ENCODE data around the gene INPP1. TPM values are rescaled to one million over a fixed set of nuclear protein-coding genes. Genes with fewer than 3 reads are reported as not detected.

INPP1 gene
- total RNA-seq, 1 experiment from 2014 or later, result 1.8 TPM

DNA sequence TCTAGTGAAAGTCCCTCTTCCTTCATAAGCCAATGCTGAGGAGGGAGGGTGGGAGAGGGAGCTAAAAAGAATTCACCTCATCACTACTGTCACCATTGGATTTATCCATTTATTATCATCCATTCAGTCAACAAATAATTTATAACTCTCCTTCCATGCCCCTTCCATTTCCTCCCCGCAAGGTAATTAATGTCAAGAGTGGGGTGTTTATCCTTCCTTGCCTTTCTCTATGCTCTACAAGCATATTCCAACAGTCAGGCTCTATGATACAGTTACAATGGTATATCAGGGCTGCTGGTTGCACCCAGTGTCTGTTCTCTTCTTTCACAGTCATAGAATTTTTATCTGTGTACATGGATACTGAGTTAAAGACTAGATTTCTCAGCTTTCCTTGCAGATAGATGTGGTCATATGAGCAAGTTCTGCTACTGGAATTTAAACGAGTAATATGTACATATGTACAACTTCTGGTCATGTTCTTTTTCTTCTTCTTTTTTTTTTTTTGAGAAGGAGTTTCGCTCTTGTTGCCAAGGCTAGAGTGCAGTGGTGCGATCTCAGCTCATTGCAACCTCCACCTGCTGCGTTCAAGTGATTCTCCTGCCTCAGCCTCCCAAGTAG, 59.7 kb downstream of the INPP1 start:
- H3K4me3 ChIP-seq (ENCODE audit: insufficient read depth, low read depth, low read length), result no peak overlapping the region
- peaks cover 16% of the 10 kb centered on the region for H3K27me3 ChIP-seq (ENCODE audit: control insufficient read depth, insufficient read depth, low read length)
- no peak for DNase-seq
- no peaks in the 10 kb centered on the region for H3K36me3 ChIP-seq (replicated peaks; ENCODE audit: control insufficient read depth, insufficient read depth, low read length)

- no peak for DNase-seq
- H3K36me3 ChIP-seq (replicated peaks; ENCODE audit: control insufficient read depth, insufficient read depth, low read length), result no peaks in the 10 kb centered on the region
- peaks cover 27% of the 10 kb centered on the region for H3K27me3 ChIP-seq (ENCODE audit: control insufficient read depth, insufficient read depth, low read length)
- no peak overlapping the region for H3K4me3 ChIP-seq (ENCODE audit: insufficient read depth, low read depth, low read length)
Measured at GRCh38 chr2:190404487-190404886, 61.1 kb downstream of the INPP1 start.

- no peaks in the 10 kb centered on the region for H3K36me3 ChIP-seq (replicated peaks; ENCODE audit: control insufficient read depth, insufficient read depth, low read length)
- peaks cover 32% of the 10 kb centered on the region for H3K27me3 ChIP-seq (ENCODE audit: control insufficient read depth, insufficient read depth, low read length)
- DNase-seq, result no peak
- no peak overlapping the region for H3K4me3 ChIP-seq (ENCODE audit: insufficient read depth, low read depth, low read length)
Measured at GRCh38 chr2:190405070-190405469, 61.7 kb downstream of the INPP1 start.

- Histone ChIP-seq H3K4me3 (ENCODE audit: insufficient read depth, low read depth, low read length) (no peak overlapping the region), H3K36me3 (replicated peaks; ENCODE audit: control insufficient read depth, insufficient read depth, low read length) (no peaks in the 10 kb centered on the region), H3K27me3 (ENCODE audit: control insufficient read depth, insufficient read depth, low read length) (peaks cover 37% of the 10 kb centered on the region)
- DNase-seq, result no peak
Measured at GRCh38 chr2:190405995-190406394, 62.6 kb downstream of the INPP1 start.

DNA sequence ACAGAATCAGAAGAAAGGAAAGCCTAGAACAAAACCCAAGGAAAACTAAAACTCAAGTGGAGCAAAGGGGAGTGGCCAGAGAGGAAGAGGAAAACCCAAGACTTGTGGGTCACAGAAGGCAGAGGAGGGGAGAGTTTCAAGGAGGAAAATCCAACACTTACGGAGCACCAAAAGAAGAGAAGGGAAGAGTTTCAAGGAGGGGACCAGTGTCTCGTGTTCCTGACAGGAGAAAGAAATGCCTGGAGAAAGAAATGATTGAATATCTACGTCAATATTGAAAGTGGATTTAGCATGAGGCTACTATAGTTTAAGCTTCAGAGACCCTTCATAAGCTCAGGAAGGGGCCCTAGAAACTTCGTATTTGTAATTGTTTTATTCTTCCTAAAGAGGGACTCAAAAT, 63.4 kb downstream of the INPP1 start:
- no peak for DNase-seq
- Histone ChIP-seq H3K4me3 (ENCODE audit: insufficient read depth, low read depth, low read length) (no peak overlapping the region), H3K27me3 (ENCODE audit: control insufficient read depth, insufficient read depth, low read length) (peaks cover 37% of the 10 kb centered on the region), H3K36me3 (replicated peaks; ENCODE audit: control insufficient read depth, insufficient read depth, low read length) (no peaks in the 10 kb centered on the region)

DNA sequence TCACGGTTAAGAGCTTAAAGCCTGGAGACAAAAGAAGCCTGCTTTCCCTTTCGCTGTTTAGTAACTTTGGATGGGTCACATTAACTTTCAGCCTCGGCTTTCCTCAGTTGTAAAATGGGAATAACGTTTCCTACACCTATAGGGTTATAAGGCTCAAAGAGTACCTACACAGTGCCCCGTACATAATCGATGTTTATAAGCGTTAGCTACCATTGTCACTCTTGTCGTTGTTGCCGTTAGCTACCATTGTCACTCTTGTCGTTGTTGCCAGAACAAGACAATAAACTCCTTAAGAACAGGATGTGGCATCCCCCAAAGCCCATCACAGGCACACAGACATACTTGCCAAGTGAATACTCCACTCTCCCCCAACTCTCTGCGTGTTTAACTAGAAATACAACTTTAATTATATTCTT, 63.9 kb downstream of the INPP1 start:
- DNase-seq, result no peak
- Histone ChIP-seq H3K27me3 (ENCODE audit: control insufficient read depth, insufficient read depth, low read length) (peaks cover 37% of the 10 kb centered on the region), H3K4me3 (ENCODE audit: insufficient read depth, low read depth, low read length) (peak overlapping the region; percentile 55), H3K36me3 (replicated peaks; ENCODE audit: control insufficient read depth, insufficient read depth, low read length) (no peaks in the 10 kb centered on the region)

- Histone ChIP-seq H3K27me3 (ENCODE audit: control insufficient read depth, insufficient read depth, low read length) (peaks cover 37% of the 10 kb centered on the region), H3K4me3 (ENCODE audit: insufficient read depth, low read depth, low read length) (peak within 1 kb of the TSS; percentile 55), H3K36me3 (replicated peaks; ENCODE audit: control insufficient read depth, insufficient read depth, low read length) (no peaks in the 10 kb centered on the region)
- DNase-seq, result peak; percentile 85
Measured at GRCh38 chr2:190407662-190408537, 64.5 kb downstream of the INPP1 start, which contains the start of gene MFSD6. TSS of gene MFSD6 (plus strand) at chr2:190408355. CDS start at chr2:190436030, 27,675 bp downstream.

DNA sequence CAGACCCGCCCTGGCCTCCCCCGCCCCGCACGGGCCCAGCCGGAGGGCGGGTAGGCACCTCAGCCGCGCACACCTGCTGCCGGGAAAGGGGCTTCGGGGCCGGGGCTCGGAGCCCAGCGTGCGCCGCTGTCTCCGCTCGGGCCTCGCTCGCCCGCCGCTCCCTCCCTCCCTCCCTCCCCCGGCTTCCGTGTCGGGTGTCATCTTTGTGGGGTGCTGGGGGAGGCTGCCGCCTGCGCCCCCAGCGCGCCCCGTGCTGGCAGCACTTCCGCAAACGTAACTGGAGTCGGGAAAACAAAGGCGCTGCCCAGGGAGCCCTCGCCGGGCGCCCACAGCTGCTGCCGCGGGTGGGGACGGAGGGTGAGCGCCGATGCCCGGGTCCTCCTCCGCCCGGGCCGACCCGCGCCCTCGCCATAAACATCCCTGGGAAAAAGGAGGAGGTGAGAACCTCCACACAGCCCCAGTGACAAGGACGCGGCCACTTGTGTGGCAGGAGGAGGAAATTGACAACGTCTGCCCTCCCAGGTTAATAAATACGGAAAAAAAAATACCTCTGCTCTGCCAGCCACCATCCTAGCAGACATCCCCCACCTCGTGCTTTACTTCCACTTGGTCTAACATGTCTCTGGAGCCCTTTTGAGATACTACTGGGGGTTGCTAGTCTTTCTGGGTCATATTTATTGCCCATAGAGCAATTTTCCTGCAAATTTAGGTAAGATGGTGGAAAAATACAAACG, 65.3 kb downstream of the INPP1 start:
- H3K36me3 ChIP-seq (replicated peaks; ENCODE audit: control insufficient read depth, insufficient read depth, low read length), result no peaks in the 10 kb centered on the region
- peak; percentile 78 for DNase-seq
- H3K4me3 ChIP-seq (ENCODE audit: insufficient read depth, low read depth, low read length), result peak overlapping the region; percentile 55
- H3K27me3 ChIP-seq (ENCODE audit: control insufficient read depth, insufficient read depth, low read length), result peaks cover 37% of the 10 kb centered on the region

- DNase-seq, result no peak
- H3K4me3 ChIP-seq (ENCODE audit: insufficient read depth, low read depth, low read length), result no peak overlapping the region
- H3K27me3 ChIP-seq (ENCODE audit: control insufficient read depth, insufficient read depth, low read length), result peaks cover 37% of the 10 kb centered on the region
Measured at GRCh38 chr2:190409616-190410015, 66.2 kb downstream of the INPP1 start.

DNA sequence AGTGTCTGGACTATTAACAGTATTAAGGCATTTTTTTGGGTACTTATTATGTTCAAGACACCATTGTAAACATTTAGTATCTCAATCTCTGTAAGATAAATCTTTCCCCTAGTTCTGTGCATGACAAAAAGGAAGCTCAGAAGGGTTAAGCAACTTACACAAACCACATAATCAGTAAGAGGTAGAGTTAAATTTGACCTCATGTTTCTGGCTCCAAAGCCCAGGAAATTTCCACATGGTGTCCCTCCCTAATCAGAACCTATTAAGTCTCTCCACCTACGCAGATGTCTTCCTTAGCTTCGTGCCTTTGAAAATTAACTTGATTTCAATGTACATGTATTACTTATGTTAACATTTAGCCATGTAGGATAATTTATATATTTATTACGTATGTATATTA, 66.8 kb downstream of the INPP1 start:
- Histone ChIP-seq H3K4me3 (ENCODE audit: insufficient read depth, low read depth, low read length) (no peak overlapping the region), H3K36me3 (replicated peaks; ENCODE audit: control insufficient read depth, insufficient read depth, low read length) (no peaks in the 10 kb centered on the region), H3K27me3 (ENCODE audit: control insufficient read depth, insufficient read depth, low read length) (peaks cover 37% of the 10 kb centered on the region)
- no peak for DNase-seq

More at GRCh38 chr2:190409616-190410015, 66.2 kb downstream of the INPP1 start:
- no peaks in the 10 kb centered on the region for H3K36me3 ChIP-seq (replicated peaks; ENCODE audit: control insufficient read depth, insufficient read depth, low read length)

DNA sequence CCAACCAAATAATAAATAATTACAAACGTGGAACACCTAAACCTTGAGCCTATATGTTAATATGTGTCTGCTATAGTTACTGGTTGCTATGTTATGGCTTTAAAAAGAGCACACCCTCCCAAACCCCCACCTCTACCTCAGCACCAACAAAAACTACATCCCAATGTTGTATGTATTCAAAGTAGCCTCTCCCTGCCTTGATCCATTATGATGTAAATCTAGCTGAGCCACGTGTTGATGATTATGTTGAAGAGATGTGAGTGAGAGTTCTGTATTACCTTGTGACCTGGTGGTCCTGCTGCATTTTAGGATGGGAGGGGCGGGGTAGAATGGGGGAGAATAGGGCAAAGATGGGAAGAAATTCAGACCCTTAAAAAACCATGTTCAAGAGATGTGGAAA, 69.6 kb downstream of the INPP1 start:
- peak; percentile 42 for DNase-seq
- peaks cover 21% of the 10 kb centered on the region for H3K27me3 ChIP-seq (ENCODE audit: control insufficient read depth, insufficient read depth, low read length)
- no peaks in the 10 kb centered on the region for H3K36me3 ChIP-seq (replicated peaks; ENCODE audit: control insufficient read depth, insufficient read depth, low read length)

DNA sequence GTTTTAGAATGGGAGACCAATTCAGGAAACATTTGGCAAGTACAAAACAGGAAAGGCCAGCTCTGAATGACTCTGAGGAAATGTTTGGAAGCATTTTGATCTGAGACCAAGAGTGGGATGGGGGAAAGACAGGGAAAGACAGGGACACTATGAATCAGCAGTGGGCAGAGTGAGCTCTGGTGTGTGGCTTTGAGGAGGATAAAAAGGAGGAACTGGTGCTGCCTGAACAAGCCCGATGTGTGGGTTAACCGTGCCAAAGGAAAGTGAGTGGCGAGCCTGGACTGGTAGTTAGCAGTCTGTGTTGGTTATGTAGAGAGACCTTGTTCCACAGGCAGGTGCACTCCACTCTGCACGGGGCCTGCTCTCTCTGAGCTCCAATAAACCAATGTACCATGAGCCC, 70.0 kb downstream of the INPP1 start:
- no peak overlapping the region for H3K4me3 ChIP-seq (ENCODE audit: insufficient read depth, low read depth, low read length)
- peaks cover 20% of the 10 kb centered on the region for H3K27me3 ChIP-seq (ENCODE audit: control insufficient read depth, insufficient read depth, low read length)
- no peaks in the 10 kb centered on the region for H3K36me3 ChIP-seq (replicated peaks; ENCODE audit: control insufficient read depth, insufficient read depth, low read length)
- no peak for DNase-seq

More for the DNA sequence above, 69.6 kb downstream of the INPP1 start:
- H3K4me3 ChIP-seq (ENCODE audit: insufficient read depth, low read depth, low read length), result no peak overlapping the region

DNA sequence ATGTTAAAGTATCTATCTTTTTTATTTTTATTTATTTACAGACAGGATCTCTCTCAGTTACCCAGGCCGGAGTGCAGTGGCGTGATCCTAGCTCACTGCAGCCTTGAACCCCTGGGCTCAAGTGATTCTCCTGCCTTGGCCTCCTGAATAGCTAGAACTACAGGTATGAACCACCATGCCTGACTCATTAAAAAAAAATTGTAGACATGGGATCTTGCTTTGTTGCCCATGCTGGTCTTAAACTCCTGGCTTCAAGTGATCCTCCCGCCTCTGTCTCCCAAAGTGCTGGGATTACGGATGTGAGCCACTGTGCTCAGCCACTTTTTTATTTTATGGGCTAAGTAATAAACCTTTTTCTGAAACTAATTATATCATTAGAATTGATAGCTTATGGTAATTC, 71.9 kb downstream of the INPP1 start:
- Histone ChIP-seq H3K4me3 (ENCODE audit: insufficient read depth, low read depth, low read length) (no peak overlapping the region), H3K27me3 (ENCODE audit: control insufficient read depth, insufficient read depth, low read length) (peaks cover 3% of the 10 kb centered on the region), H3K36me3 (replicated peaks; ENCODE audit: control insufficient read depth, insufficient read depth, low read length) (no peaks in the 10 kb centered on the region)
- DNase-seq, result no peak

- Histone ChIP-seq H3K36me3 (replicated peaks; ENCODE audit: control insufficient read depth, insufficient read depth, low read length) (no peaks in the 10 kb centered on the region), H3K4me3 (ENCODE audit: insufficient read depth, low read depth, low read length) (no peak overlapping the region), H3K27me3 (ENCODE audit: control insufficient read depth, insufficient read depth, low read length) (no peaks in the 10 kb centered on the region)
- no peak for DNase-seq
Measured at GRCh38 chr2:190415794-190416775, 72.7 kb downstream of the INPP1 start.
